Measurements from ENCODE around the gene ASTN2.

DNA sequence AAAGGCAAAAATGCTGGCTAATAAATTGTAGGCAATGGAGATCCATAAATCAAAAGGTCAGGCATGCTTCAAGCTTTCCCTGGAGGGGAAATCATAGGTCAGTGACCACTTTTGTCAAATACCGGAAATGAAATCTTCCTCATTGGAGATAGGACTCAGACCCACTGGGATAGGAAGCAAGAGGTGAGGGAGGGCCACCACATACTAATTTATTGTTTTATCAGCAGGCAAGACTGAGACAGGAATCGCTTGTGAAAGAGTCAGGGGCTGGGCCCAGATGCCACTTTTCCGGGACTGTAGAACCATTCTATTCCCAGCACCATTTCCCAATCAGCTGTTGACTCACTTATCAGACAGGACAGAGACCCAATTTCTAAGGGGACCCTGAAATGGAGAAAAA lies 984.0 kb downstream of the ASTN2 start:
- TF ChIP-seq, protein P1, sequence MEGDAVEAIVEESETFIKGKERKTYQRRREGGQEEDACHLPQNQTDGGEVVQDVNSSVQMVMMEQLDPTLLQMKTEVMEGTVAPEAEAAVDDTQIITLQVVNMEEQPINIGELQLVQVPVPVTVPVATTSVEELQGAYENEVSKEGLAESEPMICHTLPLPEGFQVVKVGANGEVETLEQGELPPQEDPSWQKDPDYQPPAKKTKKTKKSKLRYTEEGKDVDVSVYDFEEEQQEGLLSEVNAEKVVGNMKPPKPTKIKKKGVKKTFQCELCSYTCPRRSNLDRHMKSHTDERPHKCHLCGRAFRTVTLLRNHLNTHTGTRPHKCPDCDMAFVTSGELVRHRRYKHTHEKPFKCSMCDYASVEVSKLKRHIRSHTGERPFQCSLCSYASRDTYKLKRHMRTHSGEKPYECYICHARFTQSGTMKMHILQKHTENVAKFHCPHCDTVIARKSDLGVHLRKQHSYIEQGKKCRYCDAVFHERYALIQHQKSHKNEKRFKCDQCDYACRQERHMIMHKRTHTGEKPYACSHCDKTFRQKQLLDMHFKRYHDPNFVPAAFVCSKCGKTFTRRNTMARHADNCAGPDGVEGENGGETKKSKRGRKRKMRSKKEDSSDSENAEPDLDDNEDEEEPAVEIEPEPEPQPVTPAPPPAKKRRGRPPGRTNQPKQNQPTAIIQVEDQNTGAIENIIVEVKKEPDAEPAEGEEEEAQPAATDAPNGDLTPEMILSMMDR (IDR thresholded peaks at IDR 0.05; ENCODE audit: insufficient read depth, low read depth, low read length), result no peak
- TF ChIP-seq EZH2 (IDR thresholded peaks at IDR 0.05; ENCODE audit: insufficient read depth, low read length), result no peak
